Activated CD8-positive, alpha-beta memory T cell treated with anti-CD3 and anti-CD28 coated beads for 48 hours (primary cell): ENCODE measurements around the gene CTAG1B.
"Not testable (repeated sequence)": the region's sequence is repeated elsewhere in the genome, so short reads cannot be mapped to it uniquely, and the experiment has no call there.

Experiments
- DNase-seq, 3 experiments: peaks; one replicate each; pipeline ENCODE4 v3.0.0-alpha.2; 2020; ENCODE audit warnings: low read depth in 2 of 3, low spot score in 2 of 3

The CTAG1B gene

GRCh38 chrX:154590415-154590814 is 28.7 kb downstream of the CTAG1B start:
- not testable (repeated sequence) for DNase-seq

GRCh38 chrX:154584585-154585183 is 34.4 kb downstream of the CTAG1B start, which contains the start of gene CTAG1A:
Gene CTAG1A, plus strand, starts transcription at chrX:154585133. Its CDS starts 74 bp downstream, at chrX:154585207.
- DNase-seq, result not testable (repeated sequence)

- not testable (repeated sequence) for DNase-seq
Measured at GRCh38 chrX:154582994-154583393, 36.1 kb downstream of the CTAG1B start.

- not testable (repeated sequence) for DNase-seq
Measured at GRCh38 chrX:154575076-154575475, 44.0 kb downstream of the CTAG1B start.

- DNase-seq, result not testable (repeated sequence)
Measured at GRCh38 chrX:154573061-154573460, 46.0 kb downstream of the CTAG1B start.

- not testable (repeated sequence) for DNase-seq
Measured at GRCh38 chrX:154570361-154570760, 48.7 kb downstream of the CTAG1B start.
